Nephron (organoid): ENCODE data around the gene HEYL.

ENCODE experiments used
- H3K27ac Mint-ChIP-seq, 3 experiments: 2 replicates each; pipeline ENCODE4 v1.8.0; 2020; ENCODE audit warnings: mixed read lengths in 3 of 3, mild to moderate bottlenecking in 2 of 3, moderate library complexity in 1 of 3
- H3K27me3 Mint-ChIP-seq: 2 replicates; pipeline ENCODE4 v1.8.0; 2021; ENCODE audit warnings: low read depth, mild to moderate bottlenecking, moderate library complexity, mixed read lengths
- H3K36me3 Mint-ChIP-seq: 2 replicates; pipeline ENCODE4 v1.8.0; 2020; ENCODE audit warnings: low read depth, mixed read lengths
- H3K4me1 Mint-ChIP-seq: 2 replicates; pipeline ENCODE4 v1.8.0; 2020; ENCODE audit warnings: mixed read lengths
- H3K4me3 Mint-ChIP-seq, 3 experiments: 2 replicates each; pipeline ENCODE4 v1.8.0; 2020; ENCODE audit warnings: mild to moderate bottlenecking in 3 of 3, mixed read lengths in 3 of 3, moderate library complexity in 2 of 3
- H3K9me3 Mint-ChIP-seq: 2 replicates; pipeline ENCODE4 v1.8.0; 2020; ENCODE audit warnings: mixed read lengths
- TF ChIP-seq, protein P1 (sequence below), 3 experiments: fragments of 200-600 bp; sonication (generic); IDR thresholded peaks; one replicate each; pipeline ENCODE4 v1.5.0; 2021; ENCODE audit warnings: antibody characterized with exemption in 3 of 3; ENCODE audit not compliant: unreplicated experiment in 3 of 3

The HEYL gene

DNA sequence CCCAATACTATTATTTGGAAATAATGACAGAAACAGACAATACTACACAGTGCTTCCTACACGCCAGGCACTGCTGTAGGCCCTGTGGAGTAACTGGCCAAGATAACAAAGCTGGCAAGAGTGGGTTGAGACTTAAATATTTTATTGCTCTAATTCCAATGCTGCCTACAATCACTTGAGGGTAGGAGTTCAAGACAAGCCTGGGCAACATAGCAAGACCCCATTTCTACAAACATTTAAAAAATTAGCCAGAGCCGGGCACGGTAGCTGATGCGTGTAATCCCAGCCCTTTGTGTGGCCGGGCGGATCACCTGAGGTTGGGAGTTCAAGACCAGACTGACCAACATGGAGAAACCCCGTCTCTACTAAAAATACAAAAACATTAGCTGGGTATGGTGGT, 53.5 kb downstream of the HEYL start:
- H3K4me3 Mint-ChIP-seq: no peak overlapping the region
- TF ChIP-seq, protein P1, sequence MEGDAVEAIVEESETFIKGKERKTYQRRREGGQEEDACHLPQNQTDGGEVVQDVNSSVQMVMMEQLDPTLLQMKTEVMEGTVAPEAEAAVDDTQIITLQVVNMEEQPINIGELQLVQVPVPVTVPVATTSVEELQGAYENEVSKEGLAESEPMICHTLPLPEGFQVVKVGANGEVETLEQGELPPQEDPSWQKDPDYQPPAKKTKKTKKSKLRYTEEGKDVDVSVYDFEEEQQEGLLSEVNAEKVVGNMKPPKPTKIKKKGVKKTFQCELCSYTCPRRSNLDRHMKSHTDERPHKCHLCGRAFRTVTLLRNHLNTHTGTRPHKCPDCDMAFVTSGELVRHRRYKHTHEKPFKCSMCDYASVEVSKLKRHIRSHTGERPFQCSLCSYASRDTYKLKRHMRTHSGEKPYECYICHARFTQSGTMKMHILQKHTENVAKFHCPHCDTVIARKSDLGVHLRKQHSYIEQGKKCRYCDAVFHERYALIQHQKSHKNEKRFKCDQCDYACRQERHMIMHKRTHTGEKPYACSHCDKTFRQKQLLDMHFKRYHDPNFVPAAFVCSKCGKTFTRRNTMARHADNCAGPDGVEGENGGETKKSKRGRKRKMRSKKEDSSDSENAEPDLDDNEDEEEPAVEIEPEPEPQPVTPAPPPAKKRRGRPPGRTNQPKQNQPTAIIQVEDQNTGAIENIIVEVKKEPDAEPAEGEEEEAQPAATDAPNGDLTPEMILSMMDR (IDR thresholded peaks at IDR 0.05; ENCODE audit: unreplicated experiment in 3 of 3): no peak
- no peaks in the 10 kb centered on the region for H3K36me3 Mint-ChIP-seq
- H3K27ac Mint-ChIP-seq: no peak overlapping the region
- H3K27me3 Mint-ChIP-seq: peaks cover 7% of the 10 kb centered on the region
- no peaks in the 10 kb centered on the region for H3K9me3 Mint-ChIP-seq
- no peaks in the 10 kb centered on the region for H3K4me1 Mint-ChIP-seq

DNA sequence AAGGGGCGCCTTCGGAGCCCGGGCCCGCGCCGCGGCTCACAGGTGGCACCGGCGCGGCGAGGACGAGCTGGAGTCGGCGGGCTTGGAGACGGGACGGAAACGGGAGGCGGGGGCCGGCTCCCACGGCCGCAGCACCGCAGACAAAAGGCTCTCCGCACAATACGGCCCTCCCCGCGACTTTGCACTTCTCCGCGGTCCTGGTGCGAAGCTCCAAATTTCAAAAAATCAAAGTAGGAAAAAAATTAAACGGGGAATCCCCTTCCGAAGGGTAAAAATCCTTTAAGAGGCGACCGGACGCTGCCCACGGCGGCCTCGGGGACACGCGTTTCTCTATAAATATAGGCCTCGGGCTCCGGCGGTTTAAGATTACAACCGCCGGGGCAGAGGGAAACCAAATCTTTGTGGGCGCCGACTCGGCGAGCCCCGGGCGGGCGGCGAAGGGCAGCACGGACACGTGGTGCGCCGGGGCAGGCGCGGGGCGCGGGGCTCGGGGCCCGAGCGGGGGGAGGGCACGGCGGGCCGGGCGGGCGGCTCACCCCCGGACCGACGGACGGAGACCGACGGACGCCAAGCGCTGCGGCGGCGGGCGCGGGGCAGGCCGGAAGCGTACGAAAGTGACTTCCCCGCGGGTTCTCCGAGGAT, 63.3 kb downstream of the HEYL start:
- H3K4me1 Mint-ChIP-seq: peaks cover 35% of the 10 kb centered on the region
- peaks cover 36% of the 10 kb centered on the region for H3K36me3 Mint-ChIP-seq
- peak overlapping the region; percentile 93 to 97 (median 95) for H3K4me3 Mint-ChIP-seq
- no peaks in the 10 kb centered on the region for H3K9me3 Mint-ChIP-seq
- TF ChIP-seq, protein P1 (IDR thresholded peaks at IDR 0.05; ENCODE audit: unreplicated experiment in 3 of 3): no peak
- no peaks in the 10 kb centered on the region for H3K27me3 Mint-ChIP-seq
- peak overlapping the region in 2 of 3 experiments; percentile 85 to 86 for H3K27ac Mint-ChIP-seq

DNA sequence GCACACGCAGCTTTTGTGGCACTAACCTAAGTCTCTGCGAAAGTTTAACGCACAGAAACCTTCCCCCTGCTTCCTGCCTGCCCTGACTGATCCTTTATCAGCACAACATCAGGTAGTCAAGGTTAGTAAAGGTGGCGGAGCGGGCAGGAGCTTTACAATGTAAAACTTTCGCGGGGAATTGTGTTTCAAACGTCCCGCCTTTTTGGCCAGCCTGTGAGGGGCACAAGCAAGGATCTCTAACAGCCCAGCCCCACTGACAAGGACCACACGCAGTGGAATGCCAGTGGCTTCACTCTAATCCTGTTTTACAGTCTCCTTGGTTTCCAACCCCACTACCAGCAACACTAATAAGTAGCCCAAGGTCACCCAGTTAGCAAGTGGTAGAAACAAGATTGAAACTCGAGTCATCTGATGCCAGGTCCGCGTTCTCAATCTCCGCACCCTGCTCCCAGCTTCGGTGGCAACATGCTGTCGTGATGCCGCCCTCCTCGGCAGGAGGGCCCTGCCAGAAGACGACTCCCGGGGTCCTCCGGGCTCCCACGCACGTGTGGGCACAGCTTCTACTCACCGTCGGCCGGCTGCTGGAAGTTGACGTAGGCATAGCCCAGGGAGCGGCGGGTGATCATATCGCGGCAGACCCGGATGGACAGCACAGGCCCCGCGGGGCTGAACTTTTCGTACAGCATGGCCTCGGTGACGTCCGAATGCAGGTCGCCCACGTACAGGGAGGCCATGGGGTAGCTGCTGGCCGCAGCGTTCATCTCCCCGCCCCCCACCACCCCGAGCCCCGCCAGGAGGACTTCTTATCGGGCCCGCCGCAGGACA, 64.0 kb downstream of the HEYL start:
- peak overlapping the region; percentile 45 to 86 (median 67) for H3K27ac Mint-ChIP-seq
- TF ChIP-seq, protein P1 (IDR thresholded peaks at IDR 0.05; ENCODE audit: unreplicated experiment in 3 of 3): no peak

DNA sequence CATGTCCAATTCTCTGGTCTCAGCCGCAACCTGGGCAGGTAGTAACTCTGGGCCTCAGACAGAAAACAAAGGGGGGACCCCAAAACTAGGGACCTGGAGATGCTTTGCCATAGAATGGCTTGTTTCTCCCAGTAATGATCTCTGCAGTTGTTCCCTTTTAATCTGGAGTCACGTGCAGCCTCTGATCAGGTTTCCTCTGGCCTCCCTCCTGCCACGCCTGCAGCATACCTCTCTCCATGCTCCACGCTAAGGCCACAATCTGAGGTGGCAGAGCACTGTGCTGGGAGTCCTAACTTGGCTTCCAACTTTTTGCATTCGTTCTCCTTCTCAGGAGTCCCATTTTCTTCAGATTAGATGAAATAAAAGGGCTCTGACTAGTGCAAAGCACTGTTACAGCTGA, 64.8 kb downstream of the HEYL start:
- peak overlapping the region; percentile 93 to 97 (median 95) for H3K4me3 Mint-ChIP-seq
- TF ChIP-seq, protein P1 (IDR thresholded peaks at IDR 0.05; ENCODE audit: unreplicated experiment in 3 of 3): no peak
- H3K9me3 Mint-ChIP-seq: no peaks in the 10 kb centered on the region
- peaks cover 49% of the 10 kb centered on the region for H3K36me3 Mint-ChIP-seq
- peaks cover 35% of the 10 kb centered on the region for H3K4me1 Mint-ChIP-seq
- peak overlapping the region; percentile 45 to 86 (median 51) for H3K27ac Mint-ChIP-seq
- no peaks in the 10 kb centered on the region for H3K27me3 Mint-ChIP-seq

More for the DNA sequence above, 64.0 kb downstream of the HEYL start:
- Mint-ChIP-seq H3K9me3 (no peaks in the 10 kb centered on the region), H3K4me1 (peaks cover 35% of the 10 kb centered on the region), H3K36me3 (peaks cover 43% of the 10 kb centered on the region), H3K27me3 (no peaks in the 10 kb centered on the region), H3K4me3 (peak overlapping the region; percentile 93 to 97 (median 95))
